Ishikawa (cell line): Measurements from ENCODE around the gene BRAT1.

Experiments
- CEBPB ChIP-seq: IDR thresholded peaks from 2 replicates; pipeline ENCODE4 v1.6.1; 2012
- CREB1 ChIP-seq: IDR thresholded peaks from 2 replicates; pipeline ENCODE4 v1.6.1; 2012; ENCODE audit warnings: low read depth
- REST ChIP-seq: IDR thresholded peaks from 2 replicates; pipeline ENCODE4 v1.6.1; 2012; ENCODE audit warnings: low read depth, mild to moderate bottlenecking
- ZBTB7A ChIP-seq: IDR thresholded peaks from 2 replicates; pipeline ENCODE4 v1.6.1; 2012; ENCODE audit warnings: low read depth

- TF ChIP-seq CEBPB: no peak
- no peak for TF ChIP-seq REST
- TF ChIP-seq CREB1: no peak
- no peak for TF ChIP-seq ZBTB7A
These were observed 29.4 kb downstream of the BRAT1 start for GRCh38 chr7:2525658-2526630.
